ENCODE measurements around the gene GPC4. TPM values are rescaled to one million over a fixed set of nuclear protein-coding genes. Genes with fewer than 3 reads are reported as not detected.

The GPC4 gene
- polyA plus RNA-seq, 5 donors, result 49.2 to 59.1 (median 54.8) TPM

Other genes with a start within 250 kb of the GPC4 start
- gene TFDP3, start 197.1 kb downstream of the GPC4 start, polyA plus RNA-seq (ENCODE audit: insufficient read depth in 1 of 5, insufficient read length in 5 of 5, low replicate concordance in 1 of 5), result not detected